GM18511 (cell line): ENCODE results near the gene KDM8.

Experiments
- ATAC-seq: cut with Tn5 transposase; IDR thresholded peaks from one replicate; pipeline ENCODE4 v1.9.1; 2021; ENCODE audit warnings: mild to moderate bottlenecking, moderate library complexity; ENCODE audit not compliant: unreplicated experiment

KDM8 gene

GRCh38 chr16:27264151-27264550 lies 60.8 kb downstream of the KDM8 start:
- ATAC-seq, result no peak

- ATAC-seq, result no peak
Observed at GRCh38 chr16:27265982-27266381, 62.7 kb downstream of the KDM8 start.

- ATAC-seq, result no peak
Observed at GRCh38 chr16:27267037-27267677, 63.8 kb downstream of the KDM8 start.

DNA sequence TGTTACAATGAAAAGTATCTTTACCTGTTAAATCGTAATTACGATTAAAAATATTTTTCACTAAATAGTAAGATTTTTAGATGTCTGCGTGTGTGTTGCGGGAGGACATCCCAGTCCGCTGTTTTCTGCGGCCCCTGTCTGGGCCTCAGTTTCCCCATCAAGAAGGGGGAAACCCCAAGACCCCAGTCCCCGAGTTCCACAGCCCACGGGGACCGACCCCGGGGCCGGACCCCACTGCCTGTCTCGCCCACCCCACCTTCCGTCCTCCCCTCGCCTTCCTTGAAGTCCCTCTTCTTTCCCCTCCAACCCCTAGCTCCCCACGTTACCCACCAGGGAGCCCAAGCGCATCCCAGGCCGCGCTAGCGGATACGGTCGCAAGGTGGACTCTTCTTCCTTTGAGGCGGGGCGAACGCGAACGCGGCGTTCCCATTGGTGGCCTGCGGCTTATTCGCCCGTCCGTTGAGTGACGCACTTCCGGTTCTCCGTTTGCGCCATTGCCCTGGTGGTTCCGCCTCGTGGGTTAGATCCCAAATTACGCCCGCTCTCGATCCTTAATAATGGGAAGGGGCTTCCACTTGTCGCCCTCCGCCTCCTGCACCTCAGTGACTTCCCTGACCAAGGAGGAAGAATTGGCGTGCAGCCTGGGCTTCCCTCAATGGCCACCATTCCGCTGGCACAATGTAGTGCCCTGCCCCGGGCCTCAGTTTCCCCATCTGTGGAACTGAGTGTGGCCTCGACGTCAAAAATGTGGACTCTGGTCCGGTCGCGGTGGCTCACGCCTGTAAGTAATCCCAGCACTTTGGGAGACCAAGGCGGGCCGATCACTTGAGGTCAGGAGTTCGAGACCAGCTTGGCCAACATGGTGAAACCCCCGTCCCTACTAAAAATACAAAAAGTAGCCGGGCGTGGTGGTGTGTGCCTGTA lies 65.3 kb downstream of the KDM8 start, which contains the start of gene NSMCE1:
Gene NSMCE1, minus strand, starts transcription at position 397 of the 924 bp plus-strand sequence. CDS start 11,202 bp downstream, outside the sequence.
- ATAC-seq, result peak; percentile 98

DNA sequence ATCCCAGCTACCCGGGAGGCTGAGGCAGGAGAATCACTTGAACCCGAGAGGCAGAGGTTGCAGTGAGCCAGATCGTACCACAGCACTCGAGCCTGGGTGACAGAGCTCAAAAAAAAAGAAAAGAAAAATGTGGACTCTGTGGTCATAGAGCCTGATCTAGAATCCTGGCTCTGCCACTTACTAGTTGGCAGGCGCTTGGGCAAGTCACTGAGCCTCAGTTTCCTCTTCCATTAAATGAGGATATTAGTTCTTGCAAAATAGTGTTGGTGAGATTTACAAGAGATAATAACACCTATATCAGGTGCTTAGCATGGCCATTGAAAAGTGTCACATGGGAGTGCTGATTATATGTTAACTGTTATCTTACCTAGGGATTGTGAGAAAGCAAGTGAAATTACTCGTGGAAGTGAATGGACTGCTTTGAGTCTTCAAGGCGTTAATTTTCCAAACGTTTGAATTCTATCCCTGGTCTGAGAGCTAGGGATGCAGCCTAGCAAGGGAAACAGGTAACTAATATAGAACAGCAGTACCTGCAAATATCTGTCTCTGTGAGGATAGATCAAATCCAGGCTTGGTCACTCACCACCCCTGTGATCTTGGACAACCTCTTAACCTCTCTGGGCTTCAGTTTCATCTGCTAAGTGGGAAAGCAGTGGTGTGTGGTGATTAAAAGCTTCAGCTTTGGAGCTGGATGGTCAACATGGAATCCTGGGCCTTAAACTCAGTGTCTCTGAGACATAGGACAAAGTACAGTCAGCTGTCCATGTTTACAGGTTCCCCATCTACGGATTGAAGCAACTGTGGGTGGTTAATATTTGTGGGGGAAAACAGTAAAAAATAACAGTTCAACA lies 66.2 kb downstream of the KDM8 start:
- no peak for ATAC-seq

- ATAC-seq, result no peak
Observed at GRCh38 chr16:27270349-27270748, 67.0 kb downstream of the KDM8 start.
